Neuron (in vitro differentiated cells): ENCODE results near the gene PPA1.
A peak's percentile ranks its signal among the peaks of the same experiment; 100 is the strongest.
"Not testable (repeated sequence)": the region's sequence is repeated elsewhere in the genome, so short reads cannot be mapped to it uniquely, and the experiment has no call there.

Experiments used
- H2AFZ ChIP-seq: one replicate; pipeline ENCODE4 v1.6.1; 2013; ENCODE audit warnings: low read depth, mild to moderate bottlenecking, inconsistent platforms, low read length, moderate library complexity
- H3K27me3 ChIP-seq: one replicate; pipeline ENCODE4 v1.6.1; 2013; ENCODE audit warnings: low read length; ENCODE audit not compliant: insufficient read depth
- H3K36me3 ChIP-seq: one replicate; pipeline ENCODE4 v1.6.1; 2013; ENCODE audit warnings: low read length; ENCODE audit not compliant: insufficient read depth
- H3K4me1 ChIP-seq: one replicate; pipeline ENCODE4 v1.6.1; 2013; ENCODE audit warnings: low read length; ENCODE audit not compliant: insufficient read depth
- H3K4me3 ChIP-seq: 2 replicates; pipeline ENCODE4 v1.5.1; 2013; ENCODE audit warnings: mild to moderate bottlenecking, low read length, moderate library complexity
- H3K9me3 ChIP-seq: one replicate; pipeline ENCODE4 v1.6.1; 2013; ENCODE audit warnings: low read length

PPA1 gene

GRCh38 chr10:70190102-70190501 is 43.1 kb downstream of the PPA1 start:
- Histone ChIP-seq H3K4me1 (no peaks in the 10 kb centered on the region), H3K27me3 (no peaks in the 10 kb centered on the region), H2AFZ (no peak overlapping the region), H3K9me3 (no peaks in the 10 kb centered on the region), H3K4me3 (no peak overlapping the region), H3K36me3 (no peaks in the 10 kb centered on the region)

GRCh38 chr10:70188768-70189167 is 44.5 kb downstream of the PPA1 start:
- Histone ChIP-seq H3K9me3 (no peaks in the 10 kb centered on the region), H3K4me1 (no peaks in the 10 kb centered on the region), H2AFZ (no peak overlapping the region), H3K27me3 (no peaks in the 10 kb centered on the region), H3K36me3 (no peaks in the 10 kb centered on the region), H3K4me3 (no peak overlapping the region)

GRCh38 chr10:70186571-70186970 is 46.7 kb downstream of the PPA1 start:
- no peak overlapping the region for H2AFZ ChIP-seq
- H3K4me1 ChIP-seq: no peaks in the 10 kb centered on the region
- H3K4me3 ChIP-seq: no peak overlapping the region
- H3K9me3 ChIP-seq: no peaks in the 10 kb centered on the region
- H3K27me3 ChIP-seq: no peaks in the 10 kb centered on the region
- no peaks in the 10 kb centered on the region for H3K36me3 ChIP-seq

- no peak overlapping the region for H2AFZ ChIP-seq
- no peaks in the 10 kb centered on the region for H3K27me3 ChIP-seq
- H3K36me3 ChIP-seq: no peaks in the 10 kb centered on the region
- no peaks in the 10 kb centered on the region for H3K9me3 ChIP-seq
- no peak overlapping the region for H3K4me3 ChIP-seq
- H3K4me1 ChIP-seq: no peaks in the 10 kb centered on the region
These were observed 47.1 kb downstream of the PPA1 start for GRCh38 chr10:70186090-70186489.

- H3K9me3 ChIP-seq: peaks cover 3% of the 10 kb centered on the region
- H3K4me3 ChIP-seq: no peak overlapping the region
- H3K36me3 ChIP-seq: no peaks in the 10 kb centered on the region
- H2AFZ ChIP-seq: no peak overlapping the region
- H3K4me1 ChIP-seq: no peaks in the 10 kb centered on the region
- no peaks in the 10 kb centered on the region for H3K27me3 ChIP-seq
These were observed 49.9 kb downstream of the PPA1 start for GRCh38 chr10:70183304-70183703.

GRCh38 chr10:70179209-70179608 is 54.0 kb downstream of the PPA1 start:
- H3K4me1 ChIP-seq, H3K9me3 ChIP-seq, H2AFZ ChIP-seq, H3K4me3 ChIP-seq, H3K27me3 ChIP-seq, H3K36me3 ChIP-seq: not testable (repeated sequence)

- H3K4me3 ChIP-seq: no peak overlapping the region
- H3K9me3 ChIP-seq: peaks cover 3% of the 10 kb centered on the region
- no peaks in the 10 kb centered on the region for H3K36me3 ChIP-seq
- no peak overlapping the region for H2AFZ ChIP-seq
- no peaks in the 10 kb centered on the region for H3K27me3 ChIP-seq
- no peaks in the 10 kb centered on the region for H3K4me1 ChIP-seq
These were observed 55.0 kb downstream of the PPA1 start for GRCh38 chr10:70178139-70178725.

GRCh38 chr10:70176441-70176840 is 56.8 kb downstream of the PPA1 start:
- H3K36me3 ChIP-seq: no peaks in the 10 kb centered on the region
- H3K27me3 ChIP-seq: no peaks in the 10 kb centered on the region
- peaks cover 3% of the 10 kb centered on the region for H3K9me3 ChIP-seq
- H3K4me3 ChIP-seq: no peak overlapping the region
- no peak overlapping the region for H2AFZ ChIP-seq
- H3K4me1 ChIP-seq: no peaks in the 10 kb centered on the region

- no peaks in the 10 kb centered on the region for H3K27me3 ChIP-seq
- H3K36me3 ChIP-seq: no peaks in the 10 kb centered on the region
- no peak overlapping the region for H3K4me3 ChIP-seq
- no peak overlapping the region for H2AFZ ChIP-seq
- peaks cover 3% of the 10 kb centered on the region for H3K9me3 ChIP-seq
- no peaks in the 10 kb centered on the region for H3K4me1 ChIP-seq
These were observed 57.7 kb downstream of the PPA1 start for GRCh38 chr10:70175516-70175915.

GRCh38 chr10:70174058-70174741 is 59.0 kb downstream of the PPA1 start:
- Histone ChIP-seq H3K9me3 (no peaks in the 10 kb centered on the region), H3K4me3 (no peak overlapping the region), H3K27me3 (no peaks in the 10 kb centered on the region), H3K4me1 (peaks cover 4% of the 10 kb centered on the region), H2AFZ (no peak overlapping the region), H3K36me3 (no peaks in the 10 kb centered on the region)

- Histone ChIP-seq H2AFZ (no peak overlapping the region), H3K4me1 (peaks cover 4% of the 10 kb centered on the region), H3K4me3 (peak overlapping the region; percentile 95), H3K36me3 (peaks cover 15% of the 10 kb centered on the region), H3K27me3 (no peaks in the 10 kb centered on the region), H3K9me3 (no peaks in the 10 kb centered on the region)
These were observed 63.4 kb downstream of the PPA1 start for GRCh38 chr10:70169649-70170364.

GRCh38 chr10:70169011-70169410 is 64.2 kb downstream of the PPA1 start:
- no peak overlapping the region for H2AFZ ChIP-seq
- peak overlapping the region; percentile 95 for H3K4me3 ChIP-seq
- no peaks in the 10 kb centered on the region for H3K27me3 ChIP-seq
- peaks cover 4% of the 10 kb centered on the region for H3K4me1 ChIP-seq
- peaks cover 17% of the 10 kb centered on the region for H3K36me3 ChIP-seq
- H3K9me3 ChIP-seq: no peaks in the 10 kb centered on the region

- H3K4me1 ChIP-seq: peaks cover 4% of the 10 kb centered on the region
These were observed 66.0 kb downstream of the PPA1 start for GRCh38 chr10:70167246-70167645.

More at GRCh38 chr10:70167246-70167645, 66.0 kb downstream of the PPA1 start:
- no peaks in the 10 kb centered on the region for H3K27me3 ChIP-seq
- H3K4me3 ChIP-seq: no peak overlapping the region
- no peak overlapping the region for H2AFZ ChIP-seq
- no peaks in the 10 kb centered on the region for H3K9me3 ChIP-seq
- H3K36me3 ChIP-seq: peaks cover 17% of the 10 kb centered on the region
